ENCODE measurements around the gene TMEM225B.
"Not testable (repeated sequence)": the region's sequence is repeated elsewhere in the genome, so short reads cannot be mapped to it uniquely, and the experiment has no call there.

Gene TMEM225B

DNA sequence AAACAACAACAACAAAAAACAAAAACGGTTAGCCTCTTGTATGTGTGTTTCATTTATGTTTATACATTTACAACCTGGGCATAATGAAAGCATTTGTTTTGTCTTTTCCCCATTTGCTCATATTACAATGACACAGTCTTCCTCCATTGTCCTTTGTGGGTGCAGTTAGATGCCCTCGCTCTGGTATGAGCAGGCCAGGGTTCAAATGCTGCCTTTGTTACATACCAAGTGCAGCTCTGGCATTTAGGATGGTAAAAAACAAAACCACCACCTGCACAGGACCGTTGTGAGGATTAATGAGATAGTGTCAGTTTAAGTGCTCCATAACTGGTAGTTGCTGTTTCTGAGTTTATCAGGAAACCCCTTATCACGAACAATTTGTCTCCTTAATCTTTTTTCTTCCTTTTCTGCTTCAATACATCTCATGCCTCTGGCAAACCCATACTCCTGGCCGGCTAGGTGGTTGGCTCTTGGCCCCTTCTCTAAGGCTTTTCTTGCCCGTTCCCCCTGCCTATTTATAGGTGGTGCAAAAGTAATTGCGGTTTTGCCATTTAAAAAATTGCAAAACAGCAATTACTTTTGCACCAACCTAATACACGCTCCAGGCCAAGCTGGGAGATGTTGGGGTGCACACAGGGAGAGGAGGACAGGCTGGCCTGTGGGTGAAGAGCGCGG lies 18.6 kb upstream of the TMEM225B start:
- DNase-seq (ENCODE audit: low read depth, low spot score), result no peak

DNA sequence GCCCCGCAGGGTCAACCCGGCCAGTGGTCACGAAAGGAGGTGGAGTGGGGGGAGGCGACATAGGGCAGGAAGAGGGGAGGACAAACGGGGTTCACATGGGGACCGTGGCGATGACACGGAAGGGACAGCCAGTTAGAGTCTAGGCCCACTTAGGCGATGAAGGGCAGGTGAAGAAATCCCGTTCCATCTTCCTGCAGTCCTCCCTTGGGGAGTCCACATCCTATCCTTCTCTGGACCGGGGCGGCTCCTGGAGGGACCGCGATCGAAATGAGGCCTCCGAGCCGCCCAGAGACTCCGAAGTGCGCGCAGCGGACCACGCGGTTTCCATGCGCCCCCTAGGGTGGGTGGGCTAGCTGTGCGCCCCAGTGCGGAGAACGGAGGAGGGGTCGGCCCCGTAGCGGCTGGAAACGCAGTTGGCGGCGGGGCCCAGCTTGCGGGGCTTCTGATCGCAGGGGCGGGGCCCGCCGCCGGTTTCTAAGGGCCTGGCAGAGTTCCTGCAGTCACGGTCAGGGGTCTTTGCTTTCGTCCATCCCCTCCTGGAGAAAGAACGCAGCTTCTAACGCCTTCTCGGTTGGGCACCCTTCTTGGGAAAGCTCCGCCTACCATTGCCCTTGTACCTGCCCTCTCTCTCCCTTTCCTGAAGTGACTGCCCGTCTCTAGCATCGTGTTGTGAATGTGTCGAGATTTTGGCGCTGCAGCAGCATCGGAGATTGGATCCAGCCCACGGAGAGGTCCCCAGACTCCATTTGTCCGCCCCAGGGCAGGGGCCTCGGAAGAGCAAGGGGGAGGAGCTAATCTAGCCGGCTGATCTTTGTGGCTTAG lies 17.9 kb upstream of the TMEM225B start:
- peak; percentile 79 for DNase-seq (ENCODE audit: low read depth, low spot score)

DNA sequence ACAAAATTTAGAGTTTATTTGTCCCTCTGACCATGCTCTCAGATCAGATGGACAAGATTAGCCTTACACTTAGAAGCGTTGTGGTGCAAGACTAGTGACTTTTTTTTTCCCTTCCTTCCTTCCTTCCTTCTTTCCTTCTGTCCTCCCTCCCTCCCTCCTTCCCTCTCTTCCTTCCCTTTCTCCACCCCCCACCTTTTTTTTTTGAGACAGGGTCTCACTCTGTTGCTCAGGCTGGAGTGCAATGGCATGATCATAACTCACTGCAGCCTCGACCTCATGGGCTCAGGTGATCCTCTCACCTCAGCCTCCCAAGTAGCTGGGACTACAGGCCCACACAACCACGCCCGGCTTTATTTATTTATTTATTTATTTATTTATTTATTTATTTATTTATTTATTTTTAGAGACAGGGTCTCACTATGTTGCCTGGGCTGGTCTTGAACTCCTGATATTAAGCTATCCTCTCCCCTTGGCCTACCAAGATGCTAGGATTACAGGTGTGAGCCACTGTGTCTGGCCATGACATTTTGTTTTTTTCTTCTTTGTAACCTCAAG lies 17.2 kb upstream of the TMEM225B start:
- DNase-seq (ENCODE audit: low read depth, low spot score), result not testable (repeated sequence)

DNA sequence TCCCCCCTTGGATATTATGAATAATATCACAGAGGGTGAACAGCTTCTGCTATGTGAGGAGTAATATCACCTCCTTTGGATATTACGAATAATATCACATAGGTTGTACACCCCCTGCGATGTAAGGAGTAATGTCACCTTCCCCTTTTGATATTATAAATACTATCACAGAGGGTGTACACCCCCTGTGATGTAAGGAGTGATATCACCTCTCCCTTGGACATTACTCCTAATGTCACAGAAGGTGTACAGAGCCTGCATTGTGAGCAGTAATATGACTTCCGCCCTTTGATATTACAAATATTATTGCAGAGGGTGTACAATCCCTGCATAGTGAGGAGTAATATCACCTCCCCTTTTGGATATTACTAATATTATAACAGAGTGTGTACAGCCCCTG lies 9.2 kb upstream of the TMEM225B start:
- no peak for DNase-seq (ENCODE audit: low read depth, low spot score)

DNA sequence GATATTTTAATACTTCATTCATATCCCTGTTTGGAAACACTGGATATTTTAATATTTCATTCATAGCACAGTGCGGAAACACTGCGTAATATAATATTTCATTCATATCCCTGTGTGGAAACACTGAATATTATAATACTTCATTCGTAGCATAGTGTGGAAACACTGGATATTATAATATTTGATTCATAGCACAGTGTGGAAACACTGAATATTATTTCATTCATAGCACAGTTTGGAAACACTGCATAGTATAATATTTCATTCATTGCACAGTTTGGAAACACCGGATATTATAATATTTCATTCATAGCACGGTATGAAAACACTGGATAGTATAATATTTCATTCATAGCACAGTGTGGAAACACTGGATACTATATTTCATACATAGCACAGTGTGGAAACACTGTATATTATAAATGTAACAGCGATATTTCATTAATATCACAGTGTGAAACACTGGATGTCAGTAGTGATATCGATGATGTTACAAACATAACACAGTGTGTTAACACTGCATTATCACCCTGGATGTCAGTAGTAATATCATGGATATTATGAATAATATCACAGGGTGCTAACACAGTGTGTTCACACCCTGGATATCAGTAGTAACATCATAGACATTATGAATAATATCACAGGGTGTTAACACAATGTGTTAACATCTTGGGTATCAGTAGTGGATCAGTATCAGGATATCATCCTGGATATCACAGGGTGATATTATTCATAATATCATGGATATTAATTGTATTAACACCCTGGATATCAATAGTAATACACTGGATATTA lies 2.9 kb upstream of the TMEM225B start:
- DNase-seq (ENCODE audit: low read depth, low spot score), result no peak

DNA sequence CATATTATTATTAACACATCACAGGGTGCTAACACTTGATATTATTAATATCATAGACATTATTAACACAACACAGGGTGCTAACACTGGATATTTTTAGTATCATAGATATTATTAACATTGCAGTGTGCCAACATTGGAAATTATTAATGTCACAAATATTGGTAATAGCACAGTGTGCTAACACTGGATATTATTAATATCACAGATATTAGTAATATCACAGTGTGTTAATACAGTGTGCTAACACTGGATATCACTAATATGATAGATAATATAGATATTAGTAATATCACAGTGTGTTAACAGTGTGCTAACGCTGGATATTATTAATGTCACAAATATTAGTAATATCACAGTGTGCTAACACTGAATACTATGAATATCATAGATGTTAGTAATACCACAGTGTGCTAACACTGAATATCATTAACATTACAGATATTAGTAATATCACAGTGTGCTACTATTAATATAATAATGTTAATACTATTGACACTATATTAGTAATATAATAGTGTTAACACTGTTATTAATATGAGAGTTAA lies 1.6 kb upstream of the TMEM225B start:
- DNase-seq (ENCODE audit: low read depth, low spot score), result no peak

DNA sequence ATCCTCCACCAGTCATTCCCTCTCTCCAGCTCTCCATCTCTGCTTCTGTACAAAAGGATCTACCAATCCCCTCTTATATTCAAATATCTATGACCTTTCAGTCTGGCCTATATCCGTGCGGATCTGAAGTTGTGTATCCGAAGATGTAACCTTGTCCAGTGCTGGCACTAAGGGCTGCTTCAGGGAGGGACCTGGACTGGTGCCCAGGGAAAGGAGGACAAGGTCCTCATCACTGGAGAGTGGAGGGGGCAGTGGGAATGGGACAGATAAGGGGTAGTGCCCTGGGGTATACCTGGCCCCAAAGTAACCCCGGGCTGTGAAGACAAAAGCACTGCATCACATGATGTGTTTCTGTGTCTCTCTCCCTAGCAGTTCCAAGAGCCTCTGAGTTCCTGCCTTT lies 1.8 kb downstream of the TMEM225B start:
- no peak for DNase-seq (ENCODE audit: low read depth, low spot score)

DNA sequence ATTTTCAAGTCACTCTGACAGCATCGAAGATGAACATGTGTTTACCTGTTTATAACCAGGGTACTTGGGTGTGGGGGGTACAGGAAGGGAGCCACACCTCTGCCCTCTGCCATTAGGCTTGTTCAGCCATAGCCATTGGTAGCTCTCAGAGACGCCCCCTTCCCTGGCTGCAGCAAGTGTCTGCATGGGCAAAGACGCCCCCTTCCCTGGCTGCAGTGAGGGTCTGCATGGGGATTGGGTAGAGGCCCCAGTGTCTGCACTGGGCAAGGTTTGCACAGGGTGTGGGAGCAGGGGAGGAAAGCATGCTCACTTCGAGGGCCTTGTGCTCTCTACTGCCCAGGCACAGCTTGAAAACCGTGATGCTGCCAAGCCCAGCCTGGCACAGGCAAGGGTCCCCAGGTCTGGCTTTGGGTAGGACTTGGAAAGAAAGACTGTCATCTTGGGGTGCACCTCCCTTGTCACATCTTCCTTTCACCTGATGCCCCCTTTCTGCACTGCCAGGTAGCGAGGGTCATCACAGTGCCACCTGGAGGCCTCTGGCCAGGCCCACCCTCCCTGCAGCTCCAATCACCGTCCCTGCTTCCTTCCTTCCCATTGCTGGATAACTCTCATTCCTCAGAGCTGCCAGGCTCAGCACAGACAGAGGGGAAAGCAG lies 3.7 kb downstream of the TMEM225B start:
- no peak for DNase-seq (ENCODE audit: low read depth, low spot score)

DNA sequence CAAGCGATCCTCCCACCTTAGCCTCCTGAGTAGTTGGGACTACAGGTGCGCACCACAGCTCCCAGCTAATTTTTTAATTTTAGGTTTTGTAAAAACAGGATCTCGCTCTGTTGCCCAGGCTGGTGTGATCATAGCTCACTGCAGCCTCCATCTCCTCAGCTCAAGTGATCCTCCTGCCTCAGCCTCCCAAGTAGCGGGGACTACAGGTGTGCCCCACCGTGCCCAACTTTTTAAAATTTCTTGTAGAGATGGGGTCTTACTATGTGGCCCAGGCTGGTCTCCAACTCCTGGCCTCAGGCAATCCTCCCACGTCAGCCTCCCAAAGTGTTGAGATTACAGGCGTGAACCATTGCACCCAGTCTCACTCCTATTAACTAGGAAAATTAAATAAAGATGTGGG lies 7.5 kb downstream of the TMEM225B start:
- DNase-seq (ENCODE audit: low read depth, low spot score), result no peak

DNA sequence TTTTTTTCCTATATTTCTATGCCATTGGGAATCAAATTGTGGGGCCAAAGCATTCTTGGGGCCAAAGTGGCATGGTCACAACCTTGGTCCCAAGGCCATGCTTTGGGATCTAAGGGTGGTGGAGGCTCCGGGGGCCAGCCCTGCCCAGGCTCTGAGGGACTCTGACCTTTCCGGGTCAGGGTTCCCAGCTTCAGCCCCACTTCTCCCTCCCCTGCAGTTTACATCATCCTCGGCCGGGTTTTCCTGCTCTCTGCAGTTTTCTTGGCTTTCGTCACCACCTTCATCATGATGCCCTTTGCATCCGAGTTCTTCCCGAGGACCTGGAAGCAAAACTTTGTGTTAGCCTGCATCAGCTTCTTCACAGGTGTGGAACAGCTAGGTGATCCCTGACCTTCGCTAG lies 8.5 kb downstream of the TMEM225B start:
- DNase-seq (ENCODE audit: low read depth, low spot score), result no peak

DNA sequence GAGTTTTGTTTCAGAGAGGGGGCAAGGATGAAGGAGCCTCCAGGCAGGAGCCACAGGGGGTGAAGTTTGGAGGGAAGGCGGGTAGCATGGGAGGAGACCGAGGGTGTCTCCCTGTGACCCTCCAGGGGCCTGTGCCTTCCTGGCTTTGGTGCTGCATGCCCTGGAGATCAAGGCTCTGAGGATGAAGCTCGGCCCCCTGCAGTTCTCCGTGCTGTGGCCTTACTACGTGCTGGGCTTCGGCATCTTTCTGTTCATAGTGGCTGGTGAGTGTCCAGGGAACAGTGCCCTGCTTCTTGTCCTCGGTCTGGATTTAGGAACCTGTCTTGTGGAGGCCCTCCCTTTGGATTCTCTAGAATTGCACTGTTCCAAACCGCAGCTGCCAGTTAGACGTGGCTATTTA lies 9.5 kb downstream of the TMEM225B start:
- no peak for DNase-seq (ENCODE audit: low read depth, low spot score)

DNA sequence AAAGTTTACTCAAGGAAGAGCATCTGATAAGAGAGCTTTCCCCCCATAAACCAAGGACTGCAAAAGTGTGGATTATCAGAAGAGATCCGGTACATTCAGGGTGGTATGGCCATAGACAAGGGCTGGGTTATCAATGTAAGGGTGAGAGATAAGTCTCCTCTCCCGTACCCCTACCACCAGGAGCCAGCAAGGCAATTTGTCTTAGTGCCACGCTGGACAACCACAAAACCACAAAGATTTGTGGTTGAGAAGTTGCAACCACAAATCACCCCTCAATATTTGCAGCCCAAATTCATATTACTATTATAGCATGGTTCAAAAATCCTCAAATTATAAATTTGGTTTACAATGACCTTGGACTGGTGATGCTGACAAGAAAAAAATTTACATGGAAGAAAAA lies 16.4 kb downstream of the TMEM225B start:
- DNase-seq (ENCODE audit: low read depth, low spot score), result no peak

DNA sequence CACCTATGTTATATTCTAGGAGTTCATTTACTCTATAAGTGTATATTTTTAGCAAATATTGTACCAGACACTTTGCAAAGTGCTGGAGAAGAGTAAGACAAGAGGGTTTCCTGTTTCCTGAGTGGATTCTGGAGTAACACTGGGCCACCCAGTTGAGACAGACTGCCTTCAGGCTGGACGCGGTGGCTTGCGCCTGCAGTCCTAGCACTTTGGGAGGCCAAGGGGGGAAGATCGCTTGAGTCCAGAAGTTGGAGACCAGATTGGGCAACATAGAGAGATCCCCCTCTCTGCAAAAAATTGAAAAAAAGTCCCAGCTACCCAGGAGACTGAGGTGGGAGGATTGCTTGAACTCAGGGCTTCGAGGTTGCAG lies 17.9 kb downstream of the TMEM225B start:
- no peak for DNase-seq (ENCODE audit: low read depth, low spot score)

DNA sequence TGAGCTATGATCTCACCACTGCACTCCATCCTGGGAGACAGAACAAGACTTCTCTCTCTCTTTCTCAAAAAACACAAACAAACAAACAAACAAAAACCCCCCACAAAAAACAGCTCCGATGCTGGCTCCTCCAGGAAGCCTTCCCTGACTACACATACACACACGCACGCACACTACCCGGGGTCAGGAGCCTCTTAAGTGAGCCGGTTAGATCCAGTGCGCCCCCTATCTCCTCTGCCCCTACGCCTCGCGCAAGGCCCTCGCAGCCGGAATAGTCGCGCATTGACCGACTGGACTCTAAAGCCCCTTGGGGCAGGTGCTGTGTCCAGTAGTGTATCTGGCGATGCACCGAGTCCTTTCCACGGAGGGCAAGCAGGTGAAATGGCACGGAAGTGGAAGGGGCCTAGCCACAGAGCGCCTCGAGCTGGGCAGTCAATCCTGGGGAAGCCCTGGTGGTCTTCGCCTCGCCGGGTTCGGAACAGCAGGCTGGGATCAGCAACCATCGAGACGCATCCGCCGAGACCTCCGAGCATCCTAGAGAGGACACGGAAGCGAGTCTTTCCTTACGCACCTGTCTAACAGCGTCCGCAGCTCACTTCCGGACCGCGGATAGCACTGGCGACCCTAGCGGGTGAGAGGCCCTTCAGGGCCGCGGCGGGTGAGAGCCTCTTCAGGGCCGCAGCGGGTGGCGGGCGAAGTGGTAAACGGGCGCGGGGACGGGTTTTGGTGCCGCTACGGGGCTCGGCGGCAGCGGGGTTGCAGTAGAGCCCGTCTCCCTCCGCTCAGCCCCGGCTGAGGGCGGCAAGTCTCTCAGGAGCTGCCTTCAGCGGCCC lies 18.5 kb downstream of the TMEM225B start, which contains the start of gene ZSCAN25:
Gene ZSCAN25, plus strand, starts transcription at position 588 of the 833 bp plus-strand sequence. CDS start 2,661 bp downstream, outside the sequence.
- DNase-seq (ENCODE audit: low read depth, low spot score), result peak; percentile 96

DNA sequence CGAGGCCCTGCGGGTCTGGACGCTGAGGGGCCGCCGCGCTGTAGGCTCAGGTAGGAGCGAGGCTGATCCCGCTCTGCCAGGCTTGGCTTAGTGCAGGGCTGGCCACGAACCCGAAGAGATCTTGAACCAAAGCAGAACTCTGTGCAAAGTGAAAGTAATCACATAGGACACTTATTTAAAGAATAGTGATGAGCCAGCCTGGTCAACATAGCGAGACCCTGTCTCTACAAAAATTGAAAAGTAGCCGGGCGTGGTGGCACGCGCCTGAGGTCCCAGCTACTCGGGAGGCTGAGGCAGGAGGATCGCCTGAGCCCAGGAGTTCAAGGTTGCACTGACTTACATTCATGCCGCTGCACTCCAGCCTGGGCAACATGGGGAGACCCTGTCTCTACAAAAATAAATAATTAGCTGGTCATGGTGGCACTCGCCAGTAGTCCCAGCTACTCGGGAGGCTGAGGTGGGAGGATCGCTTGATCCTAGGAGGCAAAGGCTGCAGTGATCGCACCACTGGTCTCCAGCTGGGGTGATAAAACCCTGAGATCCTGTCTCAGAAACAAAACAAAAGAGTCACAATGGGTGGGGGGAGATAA lies 19.2 kb downstream of the TMEM225B start:
- no peak for DNase-seq (ENCODE audit: low read depth, low spot score)

DNA sequence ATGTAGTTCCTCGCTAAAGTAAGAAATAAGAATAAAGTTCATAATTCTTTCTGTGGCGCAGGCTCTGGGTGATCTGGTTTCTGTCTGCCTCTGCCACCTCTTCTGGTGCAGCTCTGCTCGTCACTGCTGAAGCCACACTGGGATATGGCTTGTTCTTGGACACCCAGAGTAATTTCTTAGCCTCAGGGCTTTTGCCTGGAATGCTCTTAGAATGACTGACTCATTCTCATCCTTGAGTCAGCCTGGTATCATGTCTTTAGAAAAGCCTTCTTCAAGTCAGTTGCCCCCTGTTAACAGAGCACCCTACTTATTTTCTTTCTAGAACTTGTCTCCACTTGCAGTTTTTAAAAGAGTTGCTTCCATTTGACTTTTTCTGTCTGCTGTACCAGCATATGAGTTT lies 20.7 kb downstream of the TMEM225B start:
- no peak for DNase-seq (ENCODE audit: low read depth, low spot score)

DNA sequence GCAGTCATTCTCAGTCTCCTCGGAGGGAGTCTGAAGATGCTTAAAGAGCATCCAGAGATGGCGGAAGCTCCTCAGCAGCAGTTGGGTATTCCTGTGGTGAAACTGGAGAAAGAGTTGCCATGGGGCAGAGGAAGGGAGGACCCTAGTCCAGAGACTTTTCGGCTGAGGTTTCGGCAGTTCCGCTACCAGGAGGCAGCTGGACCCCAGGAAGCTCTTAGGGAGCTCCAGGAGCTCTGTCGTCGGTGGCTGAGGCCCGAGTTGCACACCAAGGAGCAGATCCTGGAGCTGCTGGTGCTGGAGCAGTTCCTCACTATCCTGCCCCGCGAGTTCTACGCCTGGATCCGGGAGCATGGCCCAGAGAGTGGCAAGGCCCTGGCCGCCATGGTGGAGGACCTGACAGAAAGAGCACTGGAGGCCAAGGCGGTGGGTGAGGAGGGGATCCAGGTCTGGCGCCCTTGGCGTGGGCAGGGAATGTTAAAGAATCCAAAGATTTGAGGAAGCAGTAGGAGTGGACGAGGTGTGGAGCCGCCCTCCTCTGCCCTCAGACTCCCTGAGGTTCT lies 21.6 kb downstream of the TMEM225B start:
- no peak for DNase-seq (ENCODE audit: low read depth, low spot score)

DNA sequence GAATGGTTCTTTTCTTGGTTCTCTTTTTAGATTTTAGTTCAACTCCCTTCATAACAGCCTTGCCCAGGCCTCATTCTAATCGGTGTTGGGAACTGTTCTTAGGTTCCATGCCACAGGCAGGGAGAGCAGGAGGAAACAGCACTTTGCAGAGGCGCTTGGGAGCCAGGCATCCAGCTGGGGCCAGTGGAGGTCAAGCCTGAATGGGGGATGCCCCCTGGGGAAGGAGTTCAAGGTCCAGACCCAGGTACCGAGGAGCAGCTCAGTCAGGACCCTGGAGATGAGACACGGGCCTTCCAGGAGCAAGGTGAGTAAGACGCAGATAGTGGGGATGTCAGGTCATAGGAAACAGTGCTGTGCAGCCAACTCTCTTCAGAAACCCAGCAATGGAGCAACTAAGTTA lies 23.2 kb downstream of the TMEM225B start:
- DNase-seq (ENCODE audit: low read depth, low spot score), result no peak

DNA sequence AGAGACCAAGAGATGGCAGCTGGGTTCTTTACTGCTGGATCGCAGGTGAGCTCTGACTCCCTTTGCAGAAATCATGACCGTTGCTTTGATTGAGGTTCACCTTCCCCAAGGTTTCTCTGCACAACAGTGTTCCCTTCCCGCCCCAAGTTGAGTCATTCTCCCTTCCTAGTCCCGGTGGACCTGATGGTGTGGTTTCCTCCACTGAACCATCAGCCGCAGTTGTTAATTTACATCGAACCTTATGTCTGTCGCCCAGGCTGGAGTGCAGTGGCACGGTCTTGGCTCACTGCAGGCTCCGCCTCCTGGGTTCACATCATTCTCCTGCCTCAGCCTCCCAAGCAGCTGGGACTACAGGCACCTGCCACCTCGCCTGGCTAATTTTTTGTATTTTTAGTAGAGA lies 24.5 kb downstream of the TMEM225B start:
- no peak for DNase-seq (ENCODE audit: low read depth, low spot score)

Measured in astrocyte of the hippocampus (primary cell).